ENCODE results near the gene KCNQ2.

The KCNQ2 gene

DNA sequence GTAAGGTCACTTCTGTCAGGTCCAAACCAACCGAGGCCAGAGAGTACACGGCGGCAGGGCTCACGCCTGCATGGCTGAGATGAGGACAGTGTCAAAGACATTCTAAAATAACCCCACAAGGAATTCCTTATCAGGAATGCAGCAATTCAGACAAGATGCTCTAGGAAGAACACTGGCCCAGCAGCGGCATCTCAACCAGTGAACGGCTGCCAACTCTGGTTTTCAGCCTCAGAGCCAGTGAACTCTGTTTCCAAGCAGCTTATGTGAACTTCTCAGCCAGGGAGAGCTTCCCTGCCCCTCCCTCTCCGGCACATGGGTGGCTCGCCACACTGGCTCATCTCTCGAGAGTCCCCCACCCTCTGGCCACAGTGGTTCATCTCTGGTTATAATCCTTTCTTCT, 36.9 kb downstream of the KCNQ2 start:
- H3K4me3 ChIP-seq (ENCODE audit: low read depth, low read length) = no peak overlapping the region
- TF ChIP-seq, protein P1, sequence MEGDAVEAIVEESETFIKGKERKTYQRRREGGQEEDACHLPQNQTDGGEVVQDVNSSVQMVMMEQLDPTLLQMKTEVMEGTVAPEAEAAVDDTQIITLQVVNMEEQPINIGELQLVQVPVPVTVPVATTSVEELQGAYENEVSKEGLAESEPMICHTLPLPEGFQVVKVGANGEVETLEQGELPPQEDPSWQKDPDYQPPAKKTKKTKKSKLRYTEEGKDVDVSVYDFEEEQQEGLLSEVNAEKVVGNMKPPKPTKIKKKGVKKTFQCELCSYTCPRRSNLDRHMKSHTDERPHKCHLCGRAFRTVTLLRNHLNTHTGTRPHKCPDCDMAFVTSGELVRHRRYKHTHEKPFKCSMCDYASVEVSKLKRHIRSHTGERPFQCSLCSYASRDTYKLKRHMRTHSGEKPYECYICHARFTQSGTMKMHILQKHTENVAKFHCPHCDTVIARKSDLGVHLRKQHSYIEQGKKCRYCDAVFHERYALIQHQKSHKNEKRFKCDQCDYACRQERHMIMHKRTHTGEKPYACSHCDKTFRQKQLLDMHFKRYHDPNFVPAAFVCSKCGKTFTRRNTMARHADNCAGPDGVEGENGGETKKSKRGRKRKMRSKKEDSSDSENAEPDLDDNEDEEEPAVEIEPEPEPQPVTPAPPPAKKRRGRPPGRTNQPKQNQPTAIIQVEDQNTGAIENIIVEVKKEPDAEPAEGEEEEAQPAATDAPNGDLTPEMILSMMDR (IDR thresholded peaks at IDR 0.05; ENCODE audit: low read depth, low read length) = no peak
- in situ Hi-C loops (cut with HindIII; ENCODE audit: low sequenced_read_pairs) = no loop called here
- no peak for DNase-seq (ENCODE audit: low read depth, low spot score)

DNA sequence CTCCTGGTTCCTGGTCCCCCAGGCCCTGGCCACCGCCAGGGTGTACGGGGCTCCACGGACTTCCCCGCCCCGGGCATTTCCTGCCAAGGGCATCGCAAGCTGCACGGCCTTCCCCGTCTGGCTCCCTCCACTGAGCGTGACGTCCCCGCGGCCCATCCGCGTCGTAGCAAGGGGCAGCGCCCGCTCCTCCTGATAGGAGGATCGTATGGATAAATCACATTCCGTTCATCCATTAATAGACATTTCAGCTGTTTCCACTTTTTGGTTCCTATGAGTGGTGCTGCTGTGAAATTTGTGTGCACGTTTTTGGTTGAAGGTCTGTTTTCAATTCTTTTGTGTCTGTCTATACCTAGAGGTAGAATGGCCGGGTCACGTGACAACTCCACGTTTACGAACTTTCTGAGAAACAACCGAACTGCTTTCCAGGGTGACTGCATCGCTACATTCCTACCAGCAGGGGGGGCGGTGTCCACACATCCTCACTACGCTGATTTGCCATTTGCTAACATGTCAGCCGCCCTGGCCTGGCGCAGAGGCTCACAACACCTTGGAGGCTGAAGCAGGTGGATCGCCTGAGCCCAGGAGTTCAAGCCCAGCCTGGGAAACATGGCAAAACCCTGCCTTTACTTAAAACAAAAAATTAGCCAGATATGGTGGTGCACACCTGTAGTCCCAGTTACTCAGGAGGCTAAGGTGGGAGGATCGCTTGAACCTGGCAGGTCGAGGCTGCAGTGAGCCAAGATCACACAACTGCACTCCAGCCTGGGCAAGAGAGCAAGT, 37.7 kb downstream of the KCNQ2 start:
- TF ChIP-seq, protein P1 (IDR thresholded peaks at IDR 0.05; ENCODE audit: low read depth, low read length) = peak; percentile 57
- in situ Hi-C loops (cut with HindIII; ENCODE audit: low sequenced_read_pairs) = no loop called here
- no peak overlapping the region for H3K4me3 ChIP-seq (ENCODE audit: low read depth, low read length)
- DNase-seq (ENCODE audit: low read depth, low spot score) = peak; percentile 13

DNA sequence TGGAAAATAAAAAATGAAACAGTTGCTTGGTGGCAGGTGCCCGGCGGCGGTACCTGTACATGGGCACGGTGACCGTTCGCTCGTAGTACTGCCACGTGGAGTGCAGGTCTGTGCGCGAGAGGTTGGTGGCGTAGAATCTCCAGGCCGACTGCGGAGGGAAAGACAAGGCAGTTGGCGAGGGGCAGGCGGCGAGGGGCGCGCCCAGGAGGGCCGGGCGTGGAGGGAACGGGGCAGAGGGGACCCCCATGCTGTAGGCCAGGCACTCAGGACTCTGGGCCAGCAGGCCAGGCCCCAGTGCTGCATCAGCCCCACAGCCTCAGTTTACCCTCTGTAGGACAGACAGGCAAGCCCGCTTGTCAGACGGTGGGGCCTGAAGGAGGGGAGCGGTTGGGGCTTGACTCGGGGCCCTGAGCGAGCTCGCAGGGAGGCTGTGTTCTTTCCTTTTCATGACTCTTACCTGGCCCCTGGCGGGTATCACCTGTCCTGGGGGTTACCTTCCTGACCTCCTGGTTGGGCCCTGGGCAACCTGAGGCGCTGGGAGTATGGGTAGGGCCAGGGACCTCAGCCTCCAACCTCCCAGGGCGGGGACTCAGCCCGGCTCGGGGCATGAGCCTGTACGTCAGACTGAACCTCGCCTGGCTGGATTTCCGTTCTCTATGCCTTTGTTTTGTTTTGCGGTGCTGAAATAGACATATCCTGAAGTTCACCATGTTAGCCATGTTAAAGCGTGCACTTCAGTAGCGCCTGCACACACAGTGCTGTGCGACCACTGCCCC, 38.5 kb downstream of the KCNQ2 start:
- H3K4me3 ChIP-seq (ENCODE audit: low read depth, low read length) = no peak overlapping the region

DNA sequence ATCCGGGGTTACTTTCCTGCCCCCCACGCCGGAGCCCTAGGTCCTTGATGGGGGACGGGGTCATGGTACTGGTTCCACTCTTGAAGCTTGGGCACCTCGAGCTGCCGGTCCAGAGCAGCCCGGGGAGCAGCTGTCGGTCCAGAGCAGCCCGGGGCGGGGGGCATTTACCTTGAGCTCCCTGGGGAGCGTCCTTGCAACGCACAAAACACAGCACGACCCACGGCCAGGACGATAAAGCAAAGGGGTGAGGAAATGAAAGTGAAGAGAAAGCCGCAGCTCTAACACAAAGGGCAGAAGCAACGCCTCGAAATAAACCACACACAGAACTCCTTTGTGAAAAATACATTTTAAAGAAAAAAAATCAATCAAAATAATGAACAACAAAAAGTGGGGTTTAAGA, 39.1 kb downstream of the KCNQ2 start:
- H3K4me3 ChIP-seq (ENCODE audit: low read depth, low read length) = no peak overlapping the region
- DNase-seq (ENCODE audit: low read depth, low spot score) = no peak
- in situ Hi-C loops (cut with HindIII; ENCODE audit: low sequenced_read_pairs) = no loop called here
- TF ChIP-seq, protein P1 (IDR thresholded peaks at IDR 0.05; ENCODE audit: low read depth, low read length) = no peak

More for the DNA sequence above, 38.5 kb downstream of the KCNQ2 start:
- DNase-seq (ENCODE audit: low read depth, low spot score) = no peak
- TF ChIP-seq, protein P1 (IDR thresholded peaks at IDR 0.05; ENCODE audit: low read depth, low read length) = no peak
- in situ Hi-C loops (cut with HindIII; ENCODE audit: low sequenced_read_pairs) = no loop called here

DNA sequence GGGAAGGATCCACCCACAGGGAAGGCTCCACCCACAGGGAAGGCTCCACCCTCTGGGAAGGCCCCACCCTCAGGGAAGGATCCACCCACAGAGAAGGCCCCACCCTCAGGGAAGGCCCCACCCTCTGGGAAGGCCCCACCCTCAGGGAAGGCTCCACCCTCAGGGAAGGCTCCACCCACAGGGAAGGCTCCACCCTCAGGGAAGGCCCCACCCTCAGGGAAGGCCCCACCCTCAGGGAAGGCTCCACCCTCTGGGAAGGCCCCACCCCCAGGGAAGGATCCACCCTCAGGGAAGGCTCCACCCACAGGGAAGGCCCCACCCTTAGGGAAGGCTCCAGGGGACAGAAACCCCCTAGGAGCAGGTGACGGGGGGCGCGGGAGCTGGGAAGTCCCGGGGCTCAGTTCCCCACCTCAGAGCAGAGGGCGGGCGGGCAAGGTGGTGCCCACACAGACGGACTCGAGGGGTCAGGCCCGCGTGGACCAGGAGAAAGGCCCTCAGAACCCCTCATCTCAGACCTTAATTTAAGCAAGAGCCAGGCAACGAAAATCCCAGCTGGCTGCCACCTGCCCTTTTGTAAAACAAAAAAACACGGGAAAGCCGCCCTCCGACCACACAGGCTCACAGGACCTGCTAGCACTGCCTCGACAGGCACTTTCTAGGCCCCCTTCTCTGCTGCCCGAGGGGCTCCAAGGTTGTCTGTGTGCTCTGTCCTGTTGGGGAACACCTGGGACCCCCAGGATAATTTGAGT, 39.7 kb downstream of the KCNQ2 start:
- in situ Hi-C loops (cut with HindIII; ENCODE audit: low sequenced_read_pairs) = no loop called here
- DNase-seq (ENCODE audit: low read depth, low spot score) = no peak
- no peak overlapping the region for H3K4me3 ChIP-seq (ENCODE audit: low read depth, low read length)
- TF ChIP-seq, protein P1 (IDR thresholded peaks at IDR 0.05; ENCODE audit: low read depth, low read length) = no peak

DNA sequence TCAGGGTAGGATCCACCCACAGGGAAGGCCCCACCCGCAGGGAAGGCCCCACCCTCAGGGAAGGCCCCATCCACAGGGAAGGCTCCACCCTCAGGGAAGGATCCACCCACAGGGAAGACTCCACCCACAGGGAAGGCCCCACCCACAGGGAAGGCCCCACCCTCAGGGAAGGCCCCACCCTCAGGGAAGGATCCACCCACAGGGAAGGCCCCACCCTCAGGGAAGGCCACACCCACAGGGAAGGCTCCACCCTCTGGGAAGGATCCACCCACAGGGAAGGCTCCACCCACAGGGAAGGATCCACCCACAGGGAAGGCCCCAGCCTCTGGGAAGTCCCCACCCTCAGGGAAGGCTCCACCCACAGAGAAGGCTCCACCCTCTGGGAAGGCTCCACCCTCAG, 40.5 kb downstream of the KCNQ2 start:
- no peak for DNase-seq (ENCODE audit: low read depth, low spot score)
- in situ Hi-C loops (cut with HindIII; ENCODE audit: low sequenced_read_pairs) = no loop called here
- TF ChIP-seq, protein P1 (IDR thresholded peaks at IDR 0.05; ENCODE audit: low read depth, low read length) = no peak
- H3K4me3 ChIP-seq (ENCODE audit: low read depth, low read length) = no peak overlapping the region
